ENCODE measurements around the gene SLC29A4. TPM values are rescaled to one million over a fixed set of nuclear protein-coding genes. Genes with fewer than 3 reads are reported as not detected.
"Not testable (repeated sequence)": the region's sequence is repeated elsewhere in the genome, so short reads cannot be mapped to it uniquely, and the experiment has no call there.

The SLC29A4 gene
- total RNA-seq, 2 experiments from 2014 or later, result 0.39 to 1.1 TPM

DNA sequence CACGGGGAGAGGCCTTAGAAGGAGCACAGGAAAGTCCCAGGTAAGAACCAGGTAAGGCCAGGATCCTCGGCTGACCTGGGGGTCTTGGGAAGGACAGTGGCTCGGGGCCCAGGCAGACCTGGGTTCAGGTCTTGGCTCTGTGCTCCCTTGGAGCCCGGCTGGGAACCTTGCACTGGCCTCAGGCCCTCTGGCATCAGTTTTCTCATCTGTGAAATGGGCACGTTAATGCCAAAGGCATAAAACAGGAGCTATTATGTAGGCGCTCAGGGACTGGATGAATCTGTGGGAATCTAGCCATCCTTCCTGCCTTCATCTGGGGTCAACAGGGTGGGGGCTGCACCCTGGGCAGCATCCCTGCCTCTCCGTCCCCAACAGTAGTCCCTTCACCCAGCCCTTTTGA is 8.3 kb upstream of the SLC29A4 start:
- ATAC-seq (ENCODE audit: poor library complexity), result no peak
- no peak overlapping the region for H3K27ac ChIP-seq (ENCODE audit: low read depth in 1 of 2, low read length in 2 of 2)
- peaks cover 0 to 2% of the 10 kb centered on the region in 2 experiments for H3K27me3 ChIP-seq (ENCODE audit: control insufficient read depth in 1 of 2, insufficient read depth in 2 of 2, low read length in 2 of 2)
- intact Hi-C loops (cut with DNase I, micrococcal nuclease), result no loop called here
- ChIA-PET CTCF (no interaction called here), POLR2A (no interaction called here)
- H3K9me3 ChIP-seq (ENCODE audit: control insufficient read depth in 1 of 2, insufficient read depth in 1 of 2, low read length in 2 of 2), result peaks cover 0 to 8% of the 10 kb centered on the region in 2 experiments
- no peak overlapping the region for H3K4me3 ChIP-seq (ENCODE audit: low read length)
- Mint-ChIP-seq H3K36me3 (ENCODE audit: low read depth) (no peaks in the 10 kb centered on the region), H3K4me1 (ENCODE audit: low read depth) (no peaks in the 10 kb centered on the region), H3K27ac (no peak overlapping the region), H3K4me3 (no peak overlapping the region), H3K27me3 (no peaks in the 10 kb centered on the region), H3K9me3 (no peaks in the 10 kb centered on the region)
- H3K36me3 ChIP-seq (ENCODE audit: insufficient read depth, low read length), result no peaks in the 10 kb centered on the region
- no peaks in the 10 kb centered on the region for H3K4me1 ChIP-seq (ENCODE audit: insufficient read depth, low read length)
- DNase-seq, result no peak
- no peak for TF ChIP-seq CTCF (IDR thresholded peaks at IDR 0.05)

DNA sequence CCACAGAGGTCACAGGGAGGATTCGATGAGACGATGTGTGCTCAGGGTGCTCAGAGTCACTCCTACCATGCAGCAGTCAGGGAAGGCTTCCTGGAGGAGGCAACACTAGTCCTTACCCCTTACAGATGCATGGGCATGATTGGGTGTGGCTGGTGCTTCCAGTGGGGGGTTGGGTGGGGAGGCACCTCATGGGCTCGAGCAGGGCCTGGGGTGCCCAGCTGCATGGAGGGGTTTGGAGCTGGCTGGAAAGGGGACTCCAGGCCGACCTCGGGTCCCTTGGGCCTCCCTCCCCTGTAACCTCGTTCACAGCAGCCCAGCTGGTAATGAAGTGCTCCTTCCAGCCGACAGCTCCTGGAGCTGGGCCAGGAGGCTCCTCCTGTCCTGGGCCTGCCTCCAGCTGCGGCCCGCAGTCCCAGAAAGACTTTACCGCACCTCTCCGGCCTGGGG is 7.7 kb upstream of the SLC29A4 start:
- H3K27ac ChIP-seq (ENCODE audit: low read depth in 1 of 2, low read length in 2 of 2); H3K4me3 Mint-ChIP-seq; H3K9me3 Mint-ChIP-seq; H3K36me3 Mint-ChIP-seq (ENCODE audit: low read depth); H3K36me3 ChIP-seq (ENCODE audit: insufficient read depth, low read length); POLR2A ChIA-PET; intact Hi-C loops (cut with DNase I, micrococcal nuclease); CTCF ChIA-PET; H3K27me3 Mint-ChIP-seq; ATAC-seq (ENCODE audit: poor library complexity); H3K4me1 Mint-ChIP-seq (ENCODE audit: low read depth); H3K4me1 ChIP-seq (ENCODE audit: insufficient read depth, low read length); H3K27ac Mint-ChIP-seq; DNase-seq; H3K4me3 ChIP-seq (ENCODE audit: low read length); H3K9me3 ChIP-seq (ENCODE audit: control insufficient read depth in 1 of 2, insufficient read depth in 1 of 2, low read length in 2 of 2); H3K27me3 ChIP-seq (ENCODE audit: control insufficient read depth in 1 of 2, insufficient read depth in 2 of 2, low read length in 2 of 2): not testable (repeated sequence)

- H3K9me3 ChIP-seq (ENCODE audit: control insufficient read depth in 1 of 2, insufficient read depth in 1 of 2, low read length in 2 of 2); intact Hi-C loops (cut with DNase I, micrococcal nuclease); H3K4me1 ChIP-seq (ENCODE audit: insufficient read depth, low read length); CTCF ChIA-PET; H3K4me3 ChIP-seq (ENCODE audit: low read length); H3K36me3 ChIP-seq (ENCODE audit: insufficient read depth, low read length); POLR2A ChIA-PET; ATAC-seq (ENCODE audit: poor library complexity); H3K4me1 Mint-ChIP-seq (ENCODE audit: low read depth); H3K27ac Mint-ChIP-seq; H3K27ac ChIP-seq (ENCODE audit: low read depth in 1 of 2, low read length in 2 of 2); H3K36me3 Mint-ChIP-seq (ENCODE audit: low read depth); H3K4me3 Mint-ChIP-seq; H3K27me3 ChIP-seq (ENCODE audit: control insufficient read depth in 1 of 2, insufficient read depth in 2 of 2, low read length in 2 of 2); DNase-seq; H3K27me3 Mint-ChIP-seq; H3K9me3 Mint-ChIP-seq: not testable (repeated sequence)
Observed at GRCh38 chr7:5275510-5275909, 7.2 kb upstream of the SLC29A4 start.

DNA sequence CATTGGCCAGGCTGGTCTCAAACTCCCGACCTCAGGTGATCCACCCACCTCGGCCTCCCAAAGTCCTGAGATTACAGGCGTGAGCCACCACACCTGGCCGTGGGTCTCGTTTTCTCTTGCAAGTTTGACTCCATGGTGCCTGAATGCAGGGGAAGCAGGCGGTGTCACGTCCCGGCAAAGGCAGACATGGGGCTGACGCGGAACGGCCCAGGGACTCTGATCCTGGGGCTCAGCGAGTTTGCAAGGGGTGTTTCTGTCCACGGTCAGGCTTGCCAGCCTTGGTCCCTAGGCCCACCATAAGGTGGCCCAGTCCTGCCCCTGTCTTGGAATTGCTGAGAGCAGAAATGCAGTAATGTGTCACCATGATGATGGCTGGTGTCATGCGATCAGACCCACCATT is 6.6 kb upstream of the SLC29A4 start:
- H3K27me3 ChIP-seq (ENCODE audit: control insufficient read depth in 1 of 2, insufficient read depth in 2 of 2, low read length in 2 of 2); H3K36me3 Mint-ChIP-seq (ENCODE audit: low read depth); intact Hi-C loops (cut with DNase I, micrococcal nuclease); H3K27ac Mint-ChIP-seq; H3K36me3 ChIP-seq (ENCODE audit: insufficient read depth, low read length); H3K4me3 Mint-ChIP-seq; H3K4me3 ChIP-seq (ENCODE audit: low read length); H3K4me1 Mint-ChIP-seq (ENCODE audit: low read depth); H3K27ac ChIP-seq (ENCODE audit: low read depth in 1 of 2, low read length in 2 of 2); CTCF ChIA-PET; H3K9me3 ChIP-seq (ENCODE audit: control insufficient read depth in 1 of 2, insufficient read depth in 1 of 2, low read length in 2 of 2); H3K27me3 Mint-ChIP-seq; DNase-seq; POLR2A ChIA-PET; H3K4me1 ChIP-seq (ENCODE audit: insufficient read depth, low read length); H3K9me3 Mint-ChIP-seq; ATAC-seq (ENCODE audit: poor library complexity): not testable (repeated sequence)

DNA sequence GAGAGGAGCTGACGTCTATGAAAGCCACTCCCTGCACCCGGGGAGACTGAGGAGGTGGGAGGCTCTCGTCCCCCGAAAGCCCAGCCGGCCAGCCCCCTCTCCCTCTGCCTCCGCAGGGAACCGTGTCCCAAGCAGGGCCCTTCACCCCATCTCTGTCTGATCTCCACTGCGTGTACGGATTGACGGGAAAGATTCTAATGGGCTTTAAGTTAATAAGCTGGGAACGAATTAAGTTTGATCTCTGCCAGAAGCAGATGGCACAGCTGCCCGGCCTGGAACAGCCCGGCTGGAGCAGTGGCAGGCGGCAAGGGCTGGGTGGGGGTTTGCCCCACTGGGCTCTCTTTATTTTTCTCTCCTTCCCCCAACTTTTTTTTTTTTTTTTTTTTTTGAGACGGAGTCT is 6.1 kb upstream of the SLC29A4 start:
- Histone ChIP-seq H3K4me1 (ENCODE audit: insufficient read depth, low read length) (no peaks in the 10 kb centered on the region), H3K4me3 (ENCODE audit: low read length) (no peak overlapping the region), H3K27ac (ENCODE audit: low read depth in 1 of 2, low read length in 2 of 2) (no peak overlapping the region), H3K36me3 (ENCODE audit: insufficient read depth, low read length) (no peaks in the 10 kb centered on the region), H3K9me3 (ENCODE audit: control insufficient read depth in 1 of 2, insufficient read depth in 1 of 2, low read length in 2 of 2) (peaks cover 0 to 13% of the 10 kb centered on the region in 2 experiments), H3K27me3 (ENCODE audit: control insufficient read depth in 1 of 2, insufficient read depth in 2 of 2, low read length in 2 of 2) (peaks cover 0 to 4% of the 10 kb centered on the region in 2 experiments)
- POLR2A ChIA-PET, result no interaction called here
- Mint-ChIP-seq H3K27ac (no peak overlapping the region), H3K4me3 (no peak overlapping the region), H3K4me1 (ENCODE audit: low read depth) (no peaks in the 10 kb centered on the region), H3K9me3 (no peaks in the 10 kb centered on the region), H3K27me3 (peaks cover 11% of the 10 kb centered on the region), H3K36me3 (ENCODE audit: low read depth) (no peaks in the 10 kb centered on the region)
- TF ChIP-seq CTCF (IDR thresholded peaks at IDR 0.05), result no peak
- intact Hi-C loops (cut with DNase I, micrococcal nuclease), result no loop called here
- CTCF ChIA-PET, result no interaction called here
- DNase-seq (no peak), ATAC-seq (ENCODE audit: poor library complexity) (no peak)
